ENCODE measurements around the gene GRIK1.

DNA sequence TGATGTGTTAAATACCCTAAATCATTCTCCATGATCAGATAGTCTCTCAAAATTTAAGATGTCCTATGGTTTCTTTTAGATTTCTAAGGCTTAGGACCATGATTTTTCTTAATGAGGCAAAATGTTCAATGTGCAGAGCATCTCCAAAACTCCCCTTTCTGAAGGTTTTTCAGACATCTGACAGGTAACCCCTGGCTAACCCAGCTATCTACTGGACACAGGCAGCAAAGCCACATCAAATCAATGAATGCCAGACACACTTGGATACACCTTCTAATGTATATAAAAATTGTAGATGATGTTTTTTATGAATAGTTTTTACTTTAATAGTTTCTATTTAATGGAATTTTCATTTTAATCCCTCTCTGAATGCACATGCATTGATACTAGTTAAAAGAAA, 285.6 kb downstream of the GRIK1 start:
- TF ChIP-seq, protein P1, sequence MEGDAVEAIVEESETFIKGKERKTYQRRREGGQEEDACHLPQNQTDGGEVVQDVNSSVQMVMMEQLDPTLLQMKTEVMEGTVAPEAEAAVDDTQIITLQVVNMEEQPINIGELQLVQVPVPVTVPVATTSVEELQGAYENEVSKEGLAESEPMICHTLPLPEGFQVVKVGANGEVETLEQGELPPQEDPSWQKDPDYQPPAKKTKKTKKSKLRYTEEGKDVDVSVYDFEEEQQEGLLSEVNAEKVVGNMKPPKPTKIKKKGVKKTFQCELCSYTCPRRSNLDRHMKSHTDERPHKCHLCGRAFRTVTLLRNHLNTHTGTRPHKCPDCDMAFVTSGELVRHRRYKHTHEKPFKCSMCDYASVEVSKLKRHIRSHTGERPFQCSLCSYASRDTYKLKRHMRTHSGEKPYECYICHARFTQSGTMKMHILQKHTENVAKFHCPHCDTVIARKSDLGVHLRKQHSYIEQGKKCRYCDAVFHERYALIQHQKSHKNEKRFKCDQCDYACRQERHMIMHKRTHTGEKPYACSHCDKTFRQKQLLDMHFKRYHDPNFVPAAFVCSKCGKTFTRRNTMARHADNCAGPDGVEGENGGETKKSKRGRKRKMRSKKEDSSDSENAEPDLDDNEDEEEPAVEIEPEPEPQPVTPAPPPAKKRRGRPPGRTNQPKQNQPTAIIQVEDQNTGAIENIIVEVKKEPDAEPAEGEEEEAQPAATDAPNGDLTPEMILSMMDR (IDR thresholded peaks at IDR 0.05; ENCODE audit: borderline replicate concordance, extremely low read depth, low read length, poor library complexity, severe bottlenecking): no peak
- no peak for TF ChIP-seq EZH2 (IDR thresholded peaks at IDR 0.05; ENCODE audit: borderline replicate concordance, low read depth, low read length, severe bottlenecking)
